NCI-H446 treated with DMSO at 0.1 percent for 48 hours (cell line): ENCODE data around the gene LPO.

Experiments
- DNase-seq: peaks from one replicate; lab custom pipeline; 2025; lab: John Stamatoyannopoulos, UW

LPO gene

GRCh38 chr17:58229384-58229783 is 9.0 kb upstream of the LPO start:
- DNase-seq, result no peak

- DNase-seq, result no peak
Measured at GRCh38 chr17:58229881-58230280, 8.5 kb upstream of the LPO start.

DNA sequence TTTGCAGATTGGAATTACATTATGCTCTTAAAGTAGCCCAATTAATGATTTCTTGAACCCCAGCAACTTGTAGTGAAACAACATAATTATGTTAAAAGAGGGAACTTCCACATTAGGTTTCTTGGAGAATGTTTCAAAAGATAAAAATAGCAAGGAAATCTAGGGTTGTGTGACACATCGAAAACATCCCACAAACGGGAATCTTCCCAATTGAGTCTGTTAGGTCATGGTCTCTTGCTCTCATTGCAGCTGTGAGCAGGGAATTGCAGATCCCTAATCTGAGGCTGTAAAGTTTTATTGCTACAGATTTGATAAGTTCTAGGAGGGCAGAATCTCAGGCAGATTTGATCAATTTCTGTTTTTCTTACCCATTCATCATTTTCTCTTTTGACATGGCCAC is 6.7 kb upstream of the LPO start:
- DNase-seq, result no peak

- no peak for DNase-seq
Measured at GRCh38 chr17:58232707-58233156, 5.7 kb upstream of the LPO start.

GRCh38 chr17:58233543-58233942 is 4.8 kb upstream of the LPO start:
- no peak for DNase-seq

GRCh38 chr17:58234512-58234911 is 3.9 kb upstream of the LPO start:
- DNase-seq, result no peak

DNA sequence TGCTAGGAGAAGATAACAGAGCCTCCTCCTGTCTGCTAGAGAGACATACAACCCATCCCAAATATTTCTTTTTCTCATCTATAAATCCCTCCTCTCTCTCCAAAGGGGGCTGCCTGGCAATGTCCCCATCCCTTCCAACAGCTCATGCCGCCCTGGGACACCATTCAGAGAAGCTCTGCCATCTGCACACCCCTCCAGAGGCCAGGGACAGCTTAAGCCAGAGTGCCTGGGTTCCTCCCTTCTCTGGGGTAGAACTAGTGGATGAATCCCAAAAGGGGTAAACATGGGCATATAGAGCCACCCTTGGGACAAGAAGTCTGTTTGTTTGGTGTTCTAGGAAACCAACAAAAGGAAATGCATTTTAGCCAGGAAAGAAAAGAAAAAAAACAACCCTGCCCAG is 2.6 kb upstream of the LPO start:
- no peak for DNase-seq

DNA sequence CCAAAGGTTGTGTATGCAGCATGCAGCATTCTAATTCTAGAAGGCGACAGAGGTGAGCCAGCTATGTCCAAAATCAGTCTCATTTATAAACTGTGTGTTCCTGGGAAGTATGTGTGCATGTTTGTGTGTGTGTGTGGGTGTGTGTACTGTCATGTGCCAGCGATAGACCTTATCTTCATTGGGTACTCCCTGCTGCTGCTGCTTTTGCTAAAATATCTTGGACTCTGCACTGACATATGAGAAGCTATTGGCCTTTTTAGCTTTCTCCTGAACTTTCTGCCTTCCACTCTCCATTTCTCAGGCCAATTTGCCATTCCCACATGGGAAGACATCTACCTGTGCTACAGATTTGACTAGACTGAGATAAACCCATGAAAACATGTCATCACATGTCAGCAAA is 2.0 kb upstream of the LPO start:
- no peak for DNase-seq

- DNase-seq, result no peak
Measured at GRCh38 chr17:58239987-58240386, 1.6 kb downstream of the LPO start.

DNA sequence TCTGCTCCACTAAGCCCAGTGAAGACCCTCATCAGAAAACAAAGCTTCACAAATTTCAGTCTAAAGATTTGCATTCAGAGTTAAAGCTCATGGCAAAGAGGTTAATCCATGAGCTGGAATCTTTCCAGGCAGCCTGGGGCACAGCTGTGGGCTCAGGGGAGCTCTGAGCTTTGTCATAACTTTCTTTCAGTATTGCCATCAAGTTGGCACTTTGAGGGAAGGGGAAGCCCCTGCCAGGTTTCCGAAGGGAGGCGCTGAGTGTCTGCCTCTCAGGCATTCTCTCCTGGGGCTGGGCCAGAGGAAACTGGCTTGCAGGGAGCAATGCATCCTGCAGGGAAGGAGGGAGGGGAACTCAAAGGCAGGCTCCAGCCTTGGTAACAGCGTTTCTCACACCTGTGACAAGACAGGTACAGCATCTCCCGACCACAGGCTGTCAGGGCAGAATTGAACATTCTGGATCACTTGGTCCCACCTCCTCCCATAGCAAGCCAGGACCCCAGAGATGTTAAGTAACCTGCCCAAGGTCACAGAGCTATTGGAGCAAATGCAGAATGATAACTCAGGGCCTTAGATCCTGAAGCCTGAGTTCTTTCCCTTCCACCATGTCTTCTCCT is 3.9 kb downstream of the LPO start:
- no peak for DNase-seq

GRCh38 chr17:58244963-58245362 is 6.6 kb downstream of the LPO start:
- no peak for DNase-seq

DNA sequence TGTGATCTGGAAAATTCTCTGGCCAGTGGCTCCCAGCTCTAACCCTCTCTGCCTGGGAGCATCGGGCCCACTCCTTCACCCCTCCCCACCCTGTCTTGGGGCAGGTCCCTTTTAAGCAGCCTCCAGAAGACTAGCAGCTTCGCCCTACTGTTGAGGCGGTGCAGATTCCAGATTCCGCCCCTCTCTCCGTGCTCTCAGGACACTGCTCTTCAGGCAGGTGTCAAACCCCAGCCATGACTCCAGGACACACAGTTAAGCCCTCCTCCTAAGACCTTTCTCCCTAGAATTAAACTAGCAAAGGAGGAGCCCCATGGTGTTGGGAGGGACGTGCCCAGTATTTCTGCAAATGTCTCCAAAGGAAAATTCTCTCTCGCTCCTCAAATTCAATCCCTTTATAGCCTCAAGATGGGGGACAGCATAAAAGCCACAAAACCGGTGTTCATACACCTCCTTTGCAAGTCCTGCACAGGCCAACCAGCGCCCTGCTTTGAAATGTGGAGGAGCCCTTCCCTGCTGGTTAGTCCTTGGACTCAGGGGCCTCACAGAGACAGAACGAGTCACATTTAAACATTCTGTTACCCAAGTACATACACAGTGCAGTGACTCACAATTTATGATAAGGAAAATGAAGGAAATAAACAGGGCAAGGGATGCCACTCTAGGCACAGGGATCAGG is 7.2 kb downstream of the LPO start:
- no peak for DNase-seq

DNA sequence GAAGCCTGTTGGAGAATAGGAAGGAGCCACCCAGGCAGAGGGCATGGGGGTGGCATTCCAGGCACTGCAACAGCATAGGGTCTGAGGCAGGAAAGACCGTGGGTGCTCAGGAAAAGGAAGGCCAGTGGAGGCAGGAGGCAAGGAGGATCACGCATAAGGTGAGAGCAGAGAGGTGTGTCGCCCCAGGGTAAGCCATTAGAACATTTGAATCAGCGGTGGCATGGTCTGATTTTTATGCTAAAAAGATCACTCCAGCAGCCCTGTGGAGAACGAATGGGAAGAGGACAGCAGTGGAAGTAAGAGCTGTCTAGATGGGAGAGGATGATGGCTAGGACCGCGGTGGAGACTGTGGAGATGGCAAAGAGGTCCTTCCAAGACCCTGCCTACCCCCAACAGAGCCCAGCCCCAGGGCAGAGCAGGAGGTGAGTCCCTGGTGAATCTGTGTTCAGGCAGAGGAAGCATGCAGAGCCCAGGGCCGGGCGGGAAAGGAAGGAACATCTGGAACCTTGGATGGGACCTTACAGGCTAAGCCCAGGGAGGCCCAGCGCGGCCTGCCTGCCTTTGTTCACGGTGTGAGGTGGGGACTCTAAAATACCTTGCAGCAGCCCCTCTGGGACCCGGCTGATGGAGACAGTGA is 7.8 kb downstream of the LPO start:
- DNase-seq, result no peak

DNA sequence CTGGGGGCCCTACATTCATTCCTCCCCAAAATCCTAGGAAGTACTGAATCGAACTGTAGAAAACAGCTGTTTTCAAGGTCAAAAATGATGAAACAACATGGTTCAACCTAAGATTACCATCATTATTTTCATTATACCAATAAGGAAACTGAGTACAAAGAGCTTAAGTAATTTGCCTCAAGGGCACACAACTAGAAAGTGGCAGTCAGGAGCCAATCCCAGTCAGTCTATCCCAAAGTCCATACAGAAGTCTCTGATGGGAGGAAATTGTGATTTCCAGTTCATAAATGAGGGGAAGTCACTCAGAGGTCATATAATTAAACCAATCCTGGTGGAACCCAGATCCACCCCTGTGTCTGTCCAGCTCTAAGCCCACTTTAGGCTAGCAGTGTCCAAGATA is 8.4 kb downstream of the LPO start:
- no peak for DNase-seq

- DNase-seq, result no peak
Measured at GRCh38 chr17:58247511-58248363, 9.4 kb downstream of the LPO start.

DNA sequence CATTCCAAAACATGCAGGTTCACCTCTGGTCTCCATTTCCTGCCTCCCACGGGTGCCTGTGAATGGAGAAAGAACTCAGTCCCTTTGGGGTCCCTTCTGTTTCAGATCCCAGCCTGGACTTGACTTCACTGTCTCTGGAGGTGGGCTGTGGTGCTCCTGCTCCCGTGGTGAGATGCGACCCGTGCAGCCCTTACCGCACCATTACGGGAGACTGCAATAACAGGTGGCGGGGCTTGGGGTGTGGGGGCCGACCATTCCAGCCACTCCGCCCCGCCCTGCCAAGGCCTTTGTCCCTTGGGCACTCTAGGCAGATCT is 10.5 kb downstream of the LPO start:
- no peak for DNase-seq

GRCh38 chr17:58249270-58250133 is 11.1 kb downstream of the LPO start:
- peak; percentile 0 for DNase-seq

GRCh38 chr17:58250344-58251011 is 12.1 kb downstream of the LPO start:
- no peak for DNase-seq

GRCh38 chr17:58252141-58252540 is 13.8 kb downstream of the LPO start:
- no peak for DNase-seq

GRCh38 chr17:58253082-58253481 is 14.7 kb downstream of the LPO start:
- no peak for DNase-seq

GRCh38 chr17:58254803-58255202 is 16.4 kb downstream of the LPO start:
- no peak for DNase-seq
